ENCODE measurements around the gene PPP2R2C. TPM values are rescaled to one million over a fixed set of nuclear protein-coding genes. Genes with fewer than 3 reads are reported as not detected.

Gene PPP2R2C
- total and polyA plus RNA-seq, 2 of the 4 experiments (the other 2 are of a cell fraction) = 0.03 TPM; not detected in 1

GRCh38 chr4:6402566-6403399 lies 69.6 kb downstream of the PPP2R2C start:
- dilution Hi-C loops (cut with HindIII; ENCODE audit: low sequenced_read_pairs, unreplicated experiment) = no loop called here
- no peaks in the 10 kb centered on the region for H3K9me1 ChIP-seq (ENCODE audit: insufficient read depth, low read length)
- H3K4me1 ChIP-seq (ENCODE audit: control insufficient read depth, insufficient read depth, low read length) = no peaks in the 10 kb centered on the region
- BruUV-seq (replicated peaks) = no TSS peak
- no peaks in the 10 kb centered on the region for H3K36me3 ChIP-seq (ENCODE audit: control insufficient read depth, insufficient read depth, low read length)
- H2AK9ac ChIP-seq (replicated peaks; ENCODE audit: low read depth, low read length, poor library complexity) = no peak overlapping the region
- H2AFZ ChIP-seq (replicated peaks; ENCODE audit: low read length, poor library complexity) = no peak overlapping the region
- H3K56ac ChIP-seq (ENCODE audit: extremely low read depth, insufficient read depth, low read length) = no peak overlapping the region
- no peak overlapping the region for H3K18ac ChIP-seq (ENCODE audit: low read depth, low read length)
- ATAC-seq (ENCODE audit: low read depth) (no peak), DNase-seq (no peak)
- CTCF ChIA-PET = no interaction called here
- intact Hi-C loops (cut with micrococcal nuclease) = no loop called here
- H4K91ac ChIP-seq (ENCODE audit: insufficient read depth, low read depth, low read length) = no peak overlapping the region
- no peak overlapping the region for H3K23ac ChIP-seq (ENCODE audit: low read depth, low read length)
- no peak overlapping the region for H3K4me3 ChIP-seq (ENCODE audit: insufficient read depth, low read depth, low read length)
- no peak overlapping the region for H2BK15ac ChIP-seq (ENCODE audit: low read depth, low read length)
- H3K9ac ChIP-seq (ENCODE audit: low read depth, low read length) = no peak overlapping the region
- no peaks in the 10 kb centered on the region for H3K79me1 ChIP-seq (ENCODE audit: low read depth in 1 of 2, low read length in 2 of 2)
- H2BK120ac ChIP-seq (ENCODE audit: low read depth, low read length) = no peak overlapping the region
- no peak overlapping the region for H3K27ac ChIP-seq (ENCODE audit: insufficient read depth, low read length)
- peaks cover 17% of the 10 kb centered on the region for H3K27me3 ChIP-seq (ENCODE audit: control insufficient read depth, insufficient read depth, low read length)
- no peak overlapping the region for H4K5ac ChIP-seq (ENCODE audit: low read depth, low read length)
- in situ Hi-C loops (cut with MboI; ENCODE audit: low sequenced_read_pairs) = no loop called here
- H4K20me1 ChIP-seq (ENCODE audit: insufficient read depth, low read length) = no peaks in the 10 kb centered on the region
- no peak overlapping the region for H3K4ac ChIP-seq (ENCODE audit: low read depth, low read length)
- no peak overlapping the region for H2BK5ac ChIP-seq (ENCODE audit: low read depth, low read length, poor library complexity, severe bottlenecking)
- H2BK20ac ChIP-seq (ENCODE audit: low read depth, low read length) = no peak overlapping the region
- no peak overlapping the region for H3K14ac ChIP-seq (replicated peaks; ENCODE audit: low read depth, low read length)
- H3K9me3 ChIP-seq (ENCODE audit: control insufficient read depth, insufficient read depth, low read length) = no peaks in the 10 kb centered on the region
- POLR2A ChIA-PET (ENCODE audit: unreplicated experiment) = no interaction called here
- no peak overlapping the region for H2AK5ac ChIP-seq (ENCODE audit: low read depth, low read length)
- H3K4me2 ChIP-seq (ENCODE audit: low read depth, low read length) = no peak overlapping the region; the same call in 1 of the 2 replicates
- WGBS, 2 experiments (ENCODE audit: extremely low coverage in 2 of 2, insufficient read length in 1 of 2) = 86% methylated on average over 1 of the region's 18 CpGs; no CpG with 5 or more reads in 1 of the 2 experiments
- no peak overlapping the region for H4K8ac ChIP-seq (ENCODE audit: low read depth in 2 of 2, low read length in 2 of 2)
- TF ChIP-seq BHLHE40 (IDR thresholded peaks at IDR 0.05; ENCODE audit: low read depth, low read length) (no peak), SMC3 (IDR thresholded peaks at IDR 0.05; ENCODE audit: low read depth, low read length) (no peak), CHD1 (IDR thresholded peaks at IDR 0.05; ENCODE audit: low read depth, low read length) (no peak), NFE2L2 (IDR thresholded peaks at IDR 0.05; ENCODE audit: low read depth, low read length) (no peak), RFX5 (IDR thresholded peaks at IDR 0.05; ENCODE audit: low read depth, low read length) (no peak), MXI1 (IDR thresholded peaks at IDR 0.05; ENCODE audit: borderline replicate concordance, low read depth, low read length) (no peak), CEBPB (IDR thresholded peaks at IDR 0.05; ENCODE audit: low read depth, low read length) (no peak), ELK1 (IDR thresholded peaks at IDR 0.05; ENCODE audit: borderline replicate concordance, low read depth, low read length) (no peak), MAFK (IDR thresholded peaks at IDR 0.05; ENCODE audit: low read depth, low read length) (no peak), RAD21 (IDR thresholded peaks at IDR 0.05; ENCODE audit: low read length) (no peak), POLR2A (IDR thresholded peaks at IDR 0.05; ENCODE audit: low read depth, low read length) (no peak), MAZ (IDR thresholded peaks at IDR 0.05; ENCODE audit: borderline replicate concordance, low read depth, low read length) (no peak), RCOR1 (IDR thresholded peaks at IDR 0.05; ENCODE audit: insufficient replicate concordance, low read length) (no peak), USF2 (IDR thresholded peaks at IDR 0.05; ENCODE audit: low read depth, low read length) (no peak)
- TF ChIP-seq, protein P1, sequence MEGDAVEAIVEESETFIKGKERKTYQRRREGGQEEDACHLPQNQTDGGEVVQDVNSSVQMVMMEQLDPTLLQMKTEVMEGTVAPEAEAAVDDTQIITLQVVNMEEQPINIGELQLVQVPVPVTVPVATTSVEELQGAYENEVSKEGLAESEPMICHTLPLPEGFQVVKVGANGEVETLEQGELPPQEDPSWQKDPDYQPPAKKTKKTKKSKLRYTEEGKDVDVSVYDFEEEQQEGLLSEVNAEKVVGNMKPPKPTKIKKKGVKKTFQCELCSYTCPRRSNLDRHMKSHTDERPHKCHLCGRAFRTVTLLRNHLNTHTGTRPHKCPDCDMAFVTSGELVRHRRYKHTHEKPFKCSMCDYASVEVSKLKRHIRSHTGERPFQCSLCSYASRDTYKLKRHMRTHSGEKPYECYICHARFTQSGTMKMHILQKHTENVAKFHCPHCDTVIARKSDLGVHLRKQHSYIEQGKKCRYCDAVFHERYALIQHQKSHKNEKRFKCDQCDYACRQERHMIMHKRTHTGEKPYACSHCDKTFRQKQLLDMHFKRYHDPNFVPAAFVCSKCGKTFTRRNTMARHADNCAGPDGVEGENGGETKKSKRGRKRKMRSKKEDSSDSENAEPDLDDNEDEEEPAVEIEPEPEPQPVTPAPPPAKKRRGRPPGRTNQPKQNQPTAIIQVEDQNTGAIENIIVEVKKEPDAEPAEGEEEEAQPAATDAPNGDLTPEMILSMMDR (conservative IDR thresholded peaks at IDR 0.05; ENCODE audit: low read depth, low read length) = no peak

Data from IMR-90 (cell line).